Smooth muscle cell (in vitro differentiated cells): ENCODE results near the gene TTC27. TPM values are rescaled to one million over a fixed set of nuclear protein-coding genes. Genes with fewer than 3 reads are reported as not detected.

Experiments used
- DNase-seq: peaks from one replicate; lab custom pipeline; 2025; ENCODE audit not compliant: unreplicated experiment; lab: John Stamatoyannopoulos, UW
- H2AFZ ChIP-seq: fragments of 200-600 bp; sonication (generic); 2 replicates; pipeline ENCODE4 v1.6.0; 2016; ENCODE audit warnings: antibody characterized with exemption, low read depth, mild to moderate bottlenecking
- H3F3A ChIP-seq: fragments of 200-600 bp; sonication (generic); 2 replicates; pipeline ENCODE4 v1.6.0; 2017; ENCODE audit warnings: antibody characterized with exemption, low read depth
- H3K27ac ChIP-seq: fragments of 200-600 bp; sonication (generic); 2 replicates; pipeline ENCODE4 v1.5.1; 2016; ENCODE audit warnings: low read depth, mild to moderate bottlenecking
- H3K27me3 ChIP-seq: fragments of 200-600 bp; sonication (generic); 2 replicates; pipeline ENCODE4 v1.6.1; 2016; ENCODE audit warnings: low read depth, mild to moderate bottlenecking
- H3K36me3 ChIP-seq: fragments of 200-600 bp; sonication (generic); 2 replicates; pipeline ENCODE4 v1.5.1; 2016; ENCODE audit warnings: low read depth
- H3K4me1 ChIP-seq: fragments of 200-600 bp; sonication (generic); 2 replicates; pipeline ENCODE4 v1.5.1; 2016; ENCODE audit warnings: low read depth
- H3K4me2 ChIP-seq: fragments of 200-600 bp; sonication (generic); 2 replicates; pipeline ENCODE4 v1.6.0; 2016; ENCODE audit warnings: mild to moderate bottlenecking
- H3K4me3 ChIP-seq: fragments of 200-600 bp; sonication (generic); 2 replicates; pipeline ENCODE4 v1.5.1; 2016; ENCODE audit warnings: mild to moderate bottlenecking
- H3K79me2 ChIP-seq: fragments of 200-600 bp; sonication (generic); 2 replicates; pipeline ENCODE4 v1.6.0; 2016; ENCODE audit warnings: low read depth, mild to moderate bottlenecking
- H3K9ac ChIP-seq: fragments of 200-600 bp; sonication (generic); 2 replicates; pipeline ENCODE4 v1.6.0; 2016; ENCODE audit warnings: low read depth
- H3K9me3 ChIP-seq: fragments of 200-600 bp; sonication (generic); replicated peaks from 2 replicates; pipeline ENCODE4 v1.5.1; 2016; ENCODE audit warnings: low read depth
- H4K20me1 ChIP-seq: fragments of 200-600 bp; sonication (generic); 2 replicates; pipeline ENCODE4 v1.6.0; 2016; ENCODE audit warnings: low read depth
- CTCF ChIP-seq: fragments of 200-600 bp; sonication (generic); IDR thresholded peaks from 2 replicates; pipeline ENCODE4 v1.5.1; 2017; ENCODE audit warnings: borderline replicate concordance, mild to moderate bottlenecking, antibody characterized with exemption; ENCODE audit not compliant: insufficient read depth, poor library complexity, severe bottlenecking
- WGBS: methylation state at CpG from one replicate; pipeline ENCODE4 v1.1.7; 2016; ENCODE audit warnings: low lambda C conversion rate; 5-methylcytosine and 5-hydroxymethylcytosine counted together
- polyA plus RNA-seq: library from polyadenylated mRNA; unstranded; fragments of >200 nt; fragmentation: Nextera tagmentation; extraction: Ambion mirVana; gene quantifications from 2 replicates; pipeline ENCODE4 v1.2.1, GENCODE V29; 2016
- total RNA-seq: library from RNA; depleted of rRNA; stranded (reverse); fragments of >200 nt; gene quantifications from 2 replicates; pipeline ENCODE4 v1.2.3, GENCODE V29; 2014

TTC27 gene
- total and polyA plus RNA-seq, 2 experiments from 2014 or later, result 9.2 to 12.1 TPM

GRCh38 chr2:32788114-32788513, 160.3 kb downstream of the TTC27 start:
- Histone ChIP-seq H3K4me1 (peaks cover 15% of the 10 kb centered on the region), H3K27me3 (no peaks in the 10 kb centered on the region), H3K79me2 (no peaks in the 10 kb centered on the region), H3K9me3 (no peaks in the 10 kb centered on the region), H3K4me2 (no peak overlapping the region), H3F3A (peaks cover 4% of the 10 kb centered on the region), H4K20me1 (no peaks in the 10 kb centered on the region), H3K36me3 (no peaks in the 10 kb centered on the region), H3K9ac (no peak overlapping the region), H2AFZ (no peak overlapping the region), H3K4me3 (no peak overlapping the region), H3K27ac (no peak overlapping the region)
- TF ChIP-seq CTCF, result no peak
- WGBS, result 69% methylated on average over 1 of the region's 1 CpG
- no peak for DNase-seq

GRCh38 chr2:32792416-32792815, 164.6 kb downstream of the TTC27 start:
- TF ChIP-seq CTCF, result no peak
- Histone ChIP-seq H3K4me2 (no peak overlapping the region), H3K27ac (no peak overlapping the region), H3K27me3 (no peaks in the 10 kb centered on the region), H3K4me3 (no peak overlapping the region), H3K4me1 (peaks cover 9% of the 10 kb centered on the region), H3K36me3 (no peaks in the 10 kb centered on the region), H2AFZ (no peak overlapping the region), H3F3A (peaks cover 4% of the 10 kb centered on the region), H3K9ac (no peak overlapping the region), H4K20me1 (no peaks in the 10 kb centered on the region), H3K9me3 (no peaks in the 10 kb centered on the region), H3K79me2 (no peaks in the 10 kb centered on the region)
- DNase-seq, result no peak
- 88% methylated on average over 1 of the region's 1 CpG for WGBS

GRCh38 chr2:32798829-32799228, 171.0 kb downstream of the TTC27 start:
- no peak overlapping the region for H3K4me2 ChIP-seq
- H4K20me1 ChIP-seq, result no peaks in the 10 kb centered on the region
- no peak for TF ChIP-seq CTCF
- no peak overlapping the region for H2AFZ ChIP-seq
- no peaks in the 10 kb centered on the region for H3K9me3 ChIP-seq
- H3F3A ChIP-seq, result no peaks in the 10 kb centered on the region
- 98% methylated on average over 2 of the region's 2 CpGs for WGBS
- H3K79me2 ChIP-seq, result no peaks in the 10 kb centered on the region
- no peak overlapping the region for H3K4me3 ChIP-seq
- H3K9ac ChIP-seq, result no peak overlapping the region
- no peak for DNase-seq
- no peaks in the 10 kb centered on the region for H3K36me3 ChIP-seq
- H3K4me1 ChIP-seq, result no peaks in the 10 kb centered on the region
- H3K27ac ChIP-seq, result no peak overlapping the region
- no peaks in the 10 kb centered on the region for H3K27me3 ChIP-seq

- H2AFZ ChIP-seq, result no peak overlapping the region
- TF ChIP-seq CTCF, result no peak
- no peak overlapping the region for H3K9ac ChIP-seq
- H3F3A ChIP-seq, result no peaks in the 10 kb centered on the region
- H3K36me3 ChIP-seq, result no peaks in the 10 kb centered on the region
- H3K4me3 ChIP-seq, result no peak overlapping the region
- no peaks in the 10 kb centered on the region for H4K20me1 ChIP-seq
- H3K4me2 ChIP-seq, result no peak overlapping the region
- no peaks in the 10 kb centered on the region for H3K9me3 ChIP-seq
- DNase-seq, result no peak
- H3K27ac ChIP-seq, result no peak overlapping the region
- H3K27me3 ChIP-seq, result no peaks in the 10 kb centered on the region
- no peaks in the 10 kb centered on the region for H3K4me1 ChIP-seq
- WGBS, result 72% methylated on average over 3 of the region's 3 CpGs
- no peaks in the 10 kb centered on the region for H3K79me2 ChIP-seq
Observed at GRCh38 chr2:32801741-32802140, 173.9 kb downstream of the TTC27 start.
